ENCODE measurements around the gene CUL7. TPM values are rescaled to one million over a fixed set of nuclear protein-coding genes. Genes with fewer than 3 reads are reported as not detected.

Gene CUL7
- total and polyA plus RNA-seq, 9 of the 15 experiments (the other 6 are each of a cell fraction or from before 2014, with no cell fraction given), result 0.44 to 20.1 (median 8.6) TPM

DNA sequence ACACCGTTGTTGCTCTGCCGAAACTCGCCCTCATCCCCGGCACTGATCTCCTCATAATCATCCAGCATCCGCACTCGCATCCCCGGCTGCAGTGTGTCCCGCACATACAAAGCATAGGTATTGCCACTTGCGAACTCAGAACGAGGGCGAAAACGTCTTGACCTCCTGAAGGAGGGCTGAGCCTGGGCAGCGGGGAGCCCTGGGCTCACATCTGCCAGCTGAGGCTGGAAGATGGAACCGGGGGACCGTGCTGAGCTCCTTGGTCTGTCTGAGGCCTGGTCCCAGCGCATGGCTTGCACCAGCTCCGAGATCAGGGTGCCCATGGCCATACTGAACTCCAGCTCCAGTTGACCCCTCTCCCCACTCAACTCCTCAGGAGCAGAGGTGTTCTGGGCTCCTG lies 2.7 kb downstream of the CUL7 start:
- DNase-seq (ENCODE audit: extremely low read depth in 1 of 4, low spot score in 3 of 4) (no peak), ATAC-seq (no peak), FAIRE-seq (no peak)
- no peak overlapping the region for H2AFZ ChIP-seq (ENCODE audit: low read depth, low read length)
- ChIA-PET CTCF (ENCODE audit: low intra/inter-chr PET ratio) (no interaction called here), POLR2A (interaction anchor here (0.6 to 2.4 kb wide), 8 partner anchors 8 to 1199 kb away, joined by 3 to 10 read pairs (median 4); partner anchors contain the start of gene RPL7L1)
- H3K9me1 ChIP-seq (ENCODE audit: control insufficient read depth, insufficient read depth, low read length), result peaks cover 9% of the 10 kb centered on the region
- peaks cover 24% of the 10 kb centered on the region for H3K79me2 ChIP-seq (ENCODE audit: control insufficient read depth, insufficient read depth, low read length)
- intact Hi-C loops (cut with micrococcal nuclease), result no loop called here
- H3K4me1 ChIP-seq (replicated peaks in 1 of 2; ENCODE audit: control insufficient read depth in 2 of 2, insufficient read depth in 2 of 2, low read length in 2 of 2), result peaks cover 19 to 29% of the 10 kb centered on the region in 2 experiments
- H3K4me3 ChIP-seq, result no peak overlapping the region
- no peak overlapping the region for H3K4me2 ChIP-seq (ENCODE audit: insufficient read depth, low read length)
- TF ChIP-seq ZNF408 (CRISPR knock-in tag; IDR thresholded peaks at IDR 0.05; ENCODE audit: low read depth) (no peak), RBFOX2 (IDR thresholded peaks at IDR 0.05; ENCODE audit: low read depth, low read length) (peak; percentile 42; the same call in 1 of the 2 replicates), POLR2G (IDR thresholded peaks at IDR 0.05; ENCODE audit: low read depth, low read length) (peak; percentile 50)
- TF ChIP-seq, protein P1, sequence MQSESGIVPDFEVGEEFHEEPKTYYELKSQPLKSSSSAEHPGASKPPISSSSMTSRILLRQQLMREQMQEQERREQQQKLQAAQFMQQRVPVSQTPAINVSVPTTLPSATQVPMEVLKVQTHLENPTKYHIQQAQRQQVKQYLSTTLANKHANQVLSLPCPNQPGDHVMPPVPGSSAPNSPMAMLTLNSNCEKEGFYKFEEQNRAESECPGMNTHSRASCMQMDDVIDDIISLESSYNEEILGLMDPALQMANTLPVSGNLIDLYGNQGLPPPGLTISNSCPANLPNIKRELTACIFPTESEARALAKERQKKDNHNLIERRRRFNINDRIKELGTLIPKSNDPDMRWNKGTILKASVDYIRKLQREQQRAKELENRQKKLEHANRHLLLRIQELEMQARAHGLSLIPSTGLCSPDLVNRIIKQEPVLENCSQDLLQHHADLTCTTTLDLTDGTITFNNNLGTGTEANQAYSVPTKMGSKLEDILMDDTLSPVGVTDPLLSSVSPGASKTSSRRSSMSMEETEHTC (IDR thresholded peaks at IDR 0.05), result no peak
- in situ Hi-C loops (cut with MboI), result no loop called here
- BruUV-seq (replicated peaks), result no TSS peak
- H3K9me3 ChIP-seq (replicated peaks; ENCODE audit: control insufficient read depth, insufficient read depth, low read depth, low read length), result no peaks in the 10 kb centered on the region
- H4K20me1 ChIP-seq (replicated peaks; ENCODE audit: control insufficient read depth, insufficient read depth, low read length), result no peaks in the 10 kb centered on the region
- 88% methylated on average over 17 of the region's 17 CpGs for WGBS (ENCODE audit: insufficient coverage, low coverage, missing lambda C conversion rate)
- H3K36me3 ChIP-seq (ENCODE audit: control insufficient read depth, insufficient read depth, low read length), result peaks cover 67% of the 10 kb centered on the region
- peak overlapping the region in 1 of 2 experiments; percentile 81; a peak in 3 of 4 replicates for H3K9ac ChIP-seq (ENCODE audit: insufficient read depth in 1 of 2, low read depth in 2 of 2, low read length in 2 of 2)
- no peak overlapping the region for H3K27ac ChIP-seq (ENCODE audit: extremely low read depth, low read depth, low read length)
- no peaks in the 10 kb centered on the region for H3K27me3 ChIP-seq (ENCODE audit: control insufficient read depth in 2 of 2, insufficient read depth in 2 of 2, low read length in 2 of 2)
